Uterus (tissue), 4 donors: Measurements from ENCODE around the gene SF3A2. TPM values are rescaled to one million over a fixed set of nuclear protein-coding genes. Genes with fewer than 3 reads are reported as not detected.

ENCODE experiments used
- DNase-seq, 2 donors: peaks; one replicate each; pipeline ENCODE4 v3.0.0-alpha.2; 2019 to 2020
- H3K27ac ChIP-seq, 2 donors: fragments of 200-600 bp; sonication (generic); 1 replicate in 1 of 2; 2 replicates in 1 of 2; pipeline ENCODE4 v1.5.1; 2016 to 2018
- H3K27me3 ChIP-seq, 2 donors: fragments of 200-600 bp; sonication (generic); one replicate each; pipeline ENCODE4 v1.5.1; 2018 to 2019; ENCODE audit warnings: control low read depth in 1 of 2
- H3K36me3 ChIP-seq, 2 donors: fragments of 200-600 bp; sonication (generic); one replicate each; pipeline ENCODE4 v1.5.1; 2019; ENCODE audit warnings: control low read depth in 1 of 2
- H3K4me1 ChIP-seq, 2 donors: fragments of 200-600 bp; sonication (generic); one replicate each; pipeline ENCODE4 v1.5.1; 2018 to 2019; ENCODE audit warnings: control low read depth in 1 of 2
- H3K4me3 ChIP-seq, 2 donors: fragments of 200-600 bp; sonication (generic); 1 replicate in 1 of 2; 2 replicates in 1 of 2; pipeline ENCODE4 v1.5.1; 2018 to 2019; ENCODE audit warnings: mild to moderate bottlenecking in 1 of 2
- H3K9me3 ChIP-seq, 2 donors: fragments of 200-600 bp; sonication (generic); one replicate each; pipeline ENCODE4 v1.5.1; 2019; ENCODE audit warnings: control low read depth in 1 of 2
- POLR2A ChIP-seq, 2 donors: fragments of 450-650 bp; IDR thresholded peaks; one replicate each; pipeline ENCODE4 v1.6.1; 2016; ENCODE audit warnings: antibody characterized with exemption in 2 of 2, mild to moderate bottlenecking in 1 of 2, moderate library complexity in 1 of 2
- intact Hi-C: fragments of 100-400 bp; cut with DNase I; formaldehyde crosslinking; loops from one replicate; pipeline ENCODE4 v1.15.1; 2023; ENCODE audit warnings: low total_unique reads
- total RNA-seq, 4 donors: library from RNA; depleted of rRNA in 3 of 4; stranded (reverse); fragments of >200 nt in 3 of 4; gene quantifications; one replicate each; pipeline versions ENCODE4 v1.1.0 to v1.2.4, GENCODE V29; 2014 to 2023
- TF ChIP-seq, protein P1 (sequence below), 4 experiments: fragments of 200-600 bp in 2 of 4; fragments of 450-650 bp in 2 of 4; sonication (generic) in 2 of 4; IDR thresholded peaks; one replicate each; pipeline ENCODE4 v1.5.1; 2016 to 2019; ENCODE audit warnings: antibody characterized with exemption in 4 of 4, mild to moderate bottlenecking in 2 of 4, moderate library complexity in 1 of 4
- donor health status: DM: yes; HTN: yes; CAD: no.

Gene SF3A2
- total RNA-seq, 4 donors from 2014 or later = 33.2 to 107 (median 50.6) TPM

- H3K27ac ChIP-seq = no peak overlapping the region
- intact Hi-C loops = no loop called here
- DNase-seq = no peak
- no peaks in the 10 kb centered on the region for H3K36me3 ChIP-seq
- no peak overlapping the region for H3K4me3 ChIP-seq
- H3K4me1 ChIP-seq = peaks cover 11 to 30% of the 10 kb centered on the region in 2 donors
- no peak for TF ChIP-seq POLR2A (IDR thresholded peaks at IDR 0.05)
- TF ChIP-seq, protein P1, sequence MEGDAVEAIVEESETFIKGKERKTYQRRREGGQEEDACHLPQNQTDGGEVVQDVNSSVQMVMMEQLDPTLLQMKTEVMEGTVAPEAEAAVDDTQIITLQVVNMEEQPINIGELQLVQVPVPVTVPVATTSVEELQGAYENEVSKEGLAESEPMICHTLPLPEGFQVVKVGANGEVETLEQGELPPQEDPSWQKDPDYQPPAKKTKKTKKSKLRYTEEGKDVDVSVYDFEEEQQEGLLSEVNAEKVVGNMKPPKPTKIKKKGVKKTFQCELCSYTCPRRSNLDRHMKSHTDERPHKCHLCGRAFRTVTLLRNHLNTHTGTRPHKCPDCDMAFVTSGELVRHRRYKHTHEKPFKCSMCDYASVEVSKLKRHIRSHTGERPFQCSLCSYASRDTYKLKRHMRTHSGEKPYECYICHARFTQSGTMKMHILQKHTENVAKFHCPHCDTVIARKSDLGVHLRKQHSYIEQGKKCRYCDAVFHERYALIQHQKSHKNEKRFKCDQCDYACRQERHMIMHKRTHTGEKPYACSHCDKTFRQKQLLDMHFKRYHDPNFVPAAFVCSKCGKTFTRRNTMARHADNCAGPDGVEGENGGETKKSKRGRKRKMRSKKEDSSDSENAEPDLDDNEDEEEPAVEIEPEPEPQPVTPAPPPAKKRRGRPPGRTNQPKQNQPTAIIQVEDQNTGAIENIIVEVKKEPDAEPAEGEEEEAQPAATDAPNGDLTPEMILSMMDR (IDR thresholded peaks at IDR 0.05) = no peak
- no peaks in the 10 kb centered on the region for H3K27me3 ChIP-seq
- H3K9me3 ChIP-seq = no peaks in the 10 kb centered on the region
Measured at GRCh38 chr19:2242816-2243215, 6.2 kb downstream of the SF3A2 start.

- Histone ChIP-seq H3K36me3 (no peaks in the 10 kb centered on the region), H3K4me1 (peaks cover 6 to 23% of the 10 kb centered on the region in 2 donors), H3K27ac (no peak overlapping the region), H3K27me3 (no peaks in the 10 kb centered on the region), H3K4me3 (no peak overlapping the region), H3K9me3 (no peaks in the 10 kb centered on the region)
- intact Hi-C loops = no loop called here
- TF ChIP-seq, protein P1 (IDR thresholded peaks at IDR 0.05) = no peak
- TF ChIP-seq POLR2A (IDR thresholded peaks at IDR 0.05) = no peak
- DNase-seq = no peak
Measured at GRCh38 chr19:2243274-2244124, 6.9 kb downstream of the SF3A2 start.

GRCh38 chr19:2244125-2244411 lies 7.4 kb downstream of the SF3A2 start:
- H3K9me3 ChIP-seq = no peaks in the 10 kb centered on the region
- DNase-seq = no peak
- H3K27ac ChIP-seq = no peak overlapping the region
- no peak for TF ChIP-seq POLR2A (IDR thresholded peaks at IDR 0.05)
- TF ChIP-seq, protein P1 (IDR thresholded peaks at IDR 0.05) = no peak
- no peak overlapping the region for H3K4me3 ChIP-seq
- intact Hi-C loops = no loop called here
- H3K4me1 ChIP-seq = peaks cover 6 to 18% of the 10 kb centered on the region in 2 donors
- H3K36me3 ChIP-seq = no peaks in the 10 kb centered on the region
- H3K27me3 ChIP-seq = no peaks in the 10 kb centered on the region

- Histone ChIP-seq H3K27ac (no peak overlapping the region), H3K4me1 (peaks cover 2 to 17% of the 10 kb centered on the region in 2 donors), H3K36me3 (no peaks in the 10 kb centered on the region), H3K9me3 (no peaks in the 10 kb centered on the region), H3K4me3 (no peak overlapping the region), H3K27me3 (no peaks in the 10 kb centered on the region)
- no peak for DNase-seq
- intact Hi-C loops = no loop called here
- TF ChIP-seq POLR2A (IDR thresholded peaks at IDR 0.05) = no peak
- TF ChIP-seq, protein P1 (IDR thresholded peaks at IDR 0.05) = no peak
Measured at GRCh38 chr19:2244486-2244885, 7.9 kb downstream of the SF3A2 start.

GRCh38 chr19:2245273-2245672 lies 8.6 kb downstream of the SF3A2 start:
- DNase-seq = no peak
- no peak for TF ChIP-seq POLR2A (IDR thresholded peaks at IDR 0.05)
- TF ChIP-seq, protein P1 (IDR thresholded peaks at IDR 0.05) = no peak
- Histone ChIP-seq H3K27ac (no peak overlapping the region), H3K27me3 (peaks cover 0 to 2% of the 10 kb centered on the region in 2 donors), H3K4me3 (no peak overlapping the region), H3K9me3 (no peaks in the 10 kb centered on the region), H3K36me3 (no peaks in the 10 kb centered on the region), H3K4me1 (peaks cover 0 to 13% of the 10 kb centered on the region in 2 donors)
- intact Hi-C loops = no loop called here
